Psoas muscle (tissue), 8 donors: Measurements from ENCODE around the gene DNAH2. TPM values are rescaled to one million over a fixed set of nuclear protein-coding genes. Genes with fewer than 3 reads are reported as not detected.

Experiments
- ATAC-seq, 4 donors: fragments of 200-7000 bp; cut with Tn5 transposase; one replicate each; pipeline ENCODE4 v1.9.1; 2020; ENCODE audit warnings: moderate library complexity in 3 of 4, mild to moderate bottlenecking in 2 of 4
- DNase-seq, 2 donors: peaks; one replicate each; pipeline ENCODE4 v3.0.0-alpha.2; 2020
- H3K27ac ChIP-seq: fragments of 200-600 bp; one replicate; pipeline ENCODE4 v1.8.0; 2022
- H3K27me3 ChIP-seq, 3 donors: fragments of 200-600 bp in 1 of 3; one replicate each; pipeline versions ENCODE4 v1.6.1 to v1.8.0; 2013 to 2022; ENCODE audit warnings: low read length in 2 of 3, mild to moderate bottlenecking in 2 of 3, moderate library complexity in 1 of 3; ENCODE audit not compliant: insufficient read depth in 3 of 3
- H3K36me3 ChIP-seq, 2 donors: fragments of 200-600 bp in 1 of 2; one replicate each; pipeline versions ENCODE4 v1.6.1 to v1.8.0; 2013 to 2022; ENCODE audit warnings: low read depth in 1 of 2, mild to moderate bottlenecking in 1 of 2, moderate library complexity in 1 of 2; ENCODE audit not compliant: insufficient read depth in 1 of 2
- H3K4me1 ChIP-seq: fragments of 200-600 bp; one replicate; pipeline ENCODE4 v1.8.0; 2022
- H3K4me3 ChIP-seq: fragments of 200-600 bp; one replicate; pipeline ENCODE4 v1.8.0; 2022; ENCODE audit warnings: mild to moderate bottlenecking
- H3K9me3 ChIP-seq: fragments of 200-600 bp; one replicate; pipeline ENCODE4 v1.8.0; 2022
- WGBS, 3 donors: extraction: QIAGEN DNeasy Blood & Tissue Kit; methylation state at CpG; one replicate each; pipeline versions ENCODE4 v1.1.6 to v1.1.7; 2013; 5-methylcytosine and 5-hydroxymethylcytosine counted together
- intact Hi-C, 2 donors: fragments of 100-400 bp; cut with DNase I; formaldehyde crosslinking; loops; one replicate each; pipeline versions ENCODE4 v1.11.0 to v1.14.2; 2022
- polyA plus RNA-seq, 3 donors: library from polyadenylated mRNA; stranded (reverse); fragments of 200-250 nt; gene quantifications; one replicate each; pipeline ENCODE4 v1.2.3, GENCODE V29; 2013
- total RNA-seq, 4 donors: library from RNA; stranded (reverse); fragmentation: NEBNext Ultra II Directional in 2 of 4; extraction: Animal tissue kit (Norgen Biotek cat#: 25700) in 2 of 4; gene quantifications; one replicate each; pipeline versions ENCODE4 v1.2.1 to v1.2.4, GENCODE V29; 2021 to 2023
- TF ChIP-seq, protein P1 (sequence below): fragments of 200-600 bp; IDR thresholded peaks from one replicate; pipeline ENCODE4 v1.8.0; 2022; ENCODE audit warnings: antibody characterized with exemption
- donor health status: healthy with polysubstance abuse.
- donor health status: DM: no; HTN: no; CAD: no; lungs with moderate emphysema.
- donor health status: Bipolar disorder and iron deficiency.
- donor health status: healthy.
- donor health status: DM: yes; HTN: yes; CAD: no.
- donor health status: DM: no; HTN: no; CAD: no.
- donor health status: DM: no; HTN: no; CAD: no.
- donor health status: DM: yes; HTN: yes; CAD: no.

DNAH2 gene
- total and polyA plus RNA-seq, 7 donors, result 0.01 to 0.10 (median 0.06) TPM

DNA sequence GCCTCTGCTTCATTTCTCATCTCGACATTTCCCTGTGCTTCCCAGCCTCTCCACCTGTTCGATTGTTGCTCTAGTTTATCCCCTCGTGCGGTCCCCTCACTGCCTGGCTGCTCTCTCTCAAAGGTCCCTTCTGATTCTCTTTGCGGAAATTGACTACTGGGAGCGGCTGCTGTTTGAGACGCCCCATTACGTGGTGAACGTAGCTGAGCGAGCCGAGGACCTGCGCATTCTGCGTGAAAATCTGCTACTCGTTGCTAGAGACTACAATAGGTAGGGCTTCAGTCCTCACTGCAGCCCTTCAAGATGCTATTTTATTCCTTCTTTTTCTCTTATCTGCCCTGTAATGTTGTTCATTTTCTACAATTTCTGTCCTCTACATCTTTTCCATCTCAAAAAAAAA, 39.4 kb downstream of the DNAH2 start:
- 68 to 79% (median 74%) methylated on average over 14 of the region's 14 CpGs for WGBS, 3 donors
- no peak for ATAC-seq
- H3K36me3 ChIP-seq, result no peaks in the 10 kb centered on the region

DNA sequence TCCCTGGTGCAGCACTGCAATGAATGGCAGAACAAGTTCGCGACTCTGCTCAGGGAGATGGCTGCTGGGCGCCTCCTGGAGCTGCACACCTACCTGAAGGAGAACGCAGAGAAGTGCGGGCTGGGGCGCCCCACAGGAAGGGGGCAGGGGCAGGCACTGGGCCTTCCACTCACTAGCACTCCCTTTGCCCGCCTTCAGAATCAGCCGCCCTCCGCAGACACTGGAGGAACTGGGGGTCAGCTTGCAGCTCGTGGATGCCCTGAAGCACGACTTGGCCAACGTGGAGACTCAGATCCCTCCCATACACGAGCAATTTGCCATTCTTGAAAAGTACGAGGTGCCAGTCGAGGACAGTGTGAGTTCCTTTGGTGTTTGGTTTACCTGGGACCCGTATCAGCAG, 46.4 kb downstream of the DNAH2 start:
- TF ChIP-seq, protein P1, sequence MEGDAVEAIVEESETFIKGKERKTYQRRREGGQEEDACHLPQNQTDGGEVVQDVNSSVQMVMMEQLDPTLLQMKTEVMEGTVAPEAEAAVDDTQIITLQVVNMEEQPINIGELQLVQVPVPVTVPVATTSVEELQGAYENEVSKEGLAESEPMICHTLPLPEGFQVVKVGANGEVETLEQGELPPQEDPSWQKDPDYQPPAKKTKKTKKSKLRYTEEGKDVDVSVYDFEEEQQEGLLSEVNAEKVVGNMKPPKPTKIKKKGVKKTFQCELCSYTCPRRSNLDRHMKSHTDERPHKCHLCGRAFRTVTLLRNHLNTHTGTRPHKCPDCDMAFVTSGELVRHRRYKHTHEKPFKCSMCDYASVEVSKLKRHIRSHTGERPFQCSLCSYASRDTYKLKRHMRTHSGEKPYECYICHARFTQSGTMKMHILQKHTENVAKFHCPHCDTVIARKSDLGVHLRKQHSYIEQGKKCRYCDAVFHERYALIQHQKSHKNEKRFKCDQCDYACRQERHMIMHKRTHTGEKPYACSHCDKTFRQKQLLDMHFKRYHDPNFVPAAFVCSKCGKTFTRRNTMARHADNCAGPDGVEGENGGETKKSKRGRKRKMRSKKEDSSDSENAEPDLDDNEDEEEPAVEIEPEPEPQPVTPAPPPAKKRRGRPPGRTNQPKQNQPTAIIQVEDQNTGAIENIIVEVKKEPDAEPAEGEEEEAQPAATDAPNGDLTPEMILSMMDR, result no peak
- Histone ChIP-seq H3K4me3 (no peak overlapping the region), H3K27ac (no peak overlapping the region), H3K36me3 (no peaks in the 10 kb centered on the region), H3K9me3 (no peaks in the 10 kb centered on the region), H3K4me1 (no peaks in the 10 kb centered on the region), H3K27me3 (peaks cover 0 to 17% (median 0%) of the 10 kb centered on the region in 3 donors)
- WGBS, 3 donors, result 76 to 85% (median 82%) methylated on average over 16 of the region's 16 CpGs
- DNase-seq (no peak), ATAC-seq (no peak)
- intact Hi-C loops, result no loop called here

More for the DNA sequence above, 39.4 kb downstream of the DNAH2 start:
- DNase-seq, result no peak
- Histone ChIP-seq H3K9me3 (no peaks in the 10 kb centered on the region), H3K4me1 (no peaks in the 10 kb centered on the region), H3K27ac (no peak overlapping the region), H3K4me3 (no peak overlapping the region), H3K27me3 (no peaks in the 10 kb centered on the region)
- intact Hi-C loops, result no loop called here
- TF ChIP-seq, protein P1, result no peak

DNA sequence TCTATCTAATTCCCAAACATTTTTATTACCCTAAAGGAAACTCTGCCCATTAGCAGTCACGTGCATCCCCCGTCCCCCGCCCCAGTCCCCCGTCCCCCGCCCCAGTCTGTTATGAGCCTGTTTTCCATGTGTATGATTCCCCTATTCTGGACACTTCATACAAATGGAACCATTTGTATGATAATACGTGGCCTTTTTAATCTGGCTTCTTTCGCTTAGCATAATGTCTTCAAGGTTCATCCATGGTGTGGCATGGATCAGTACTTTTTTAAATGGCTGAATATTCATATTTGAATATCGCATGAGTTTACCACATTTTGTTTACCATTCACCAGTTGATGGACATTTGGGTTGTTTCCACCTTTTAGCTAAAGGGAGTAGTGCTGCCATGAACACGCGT, 49.5 kb downstream of the DNAH2 start:
- Histone ChIP-seq H3K9me3 (no peaks in the 10 kb centered on the region), H3K27ac (no peak overlapping the region), H3K36me3 (no peaks in the 10 kb centered on the region), H3K4me1 (no peaks in the 10 kb centered on the region), H3K4me3 (no peak overlapping the region), H3K27me3 (peaks cover 0 to 17% (median 3%) of the 10 kb centered on the region in 3 donors)
- DNase-seq (no peak), ATAC-seq (no peak)
- intact Hi-C loops, result no loop called here
- WGBS, 3 donors, result 65 to 70% (median 68%) methylated on average over 10 of the region's 10 CpGs
- TF ChIP-seq, protein P1, result no peak

DNA sequence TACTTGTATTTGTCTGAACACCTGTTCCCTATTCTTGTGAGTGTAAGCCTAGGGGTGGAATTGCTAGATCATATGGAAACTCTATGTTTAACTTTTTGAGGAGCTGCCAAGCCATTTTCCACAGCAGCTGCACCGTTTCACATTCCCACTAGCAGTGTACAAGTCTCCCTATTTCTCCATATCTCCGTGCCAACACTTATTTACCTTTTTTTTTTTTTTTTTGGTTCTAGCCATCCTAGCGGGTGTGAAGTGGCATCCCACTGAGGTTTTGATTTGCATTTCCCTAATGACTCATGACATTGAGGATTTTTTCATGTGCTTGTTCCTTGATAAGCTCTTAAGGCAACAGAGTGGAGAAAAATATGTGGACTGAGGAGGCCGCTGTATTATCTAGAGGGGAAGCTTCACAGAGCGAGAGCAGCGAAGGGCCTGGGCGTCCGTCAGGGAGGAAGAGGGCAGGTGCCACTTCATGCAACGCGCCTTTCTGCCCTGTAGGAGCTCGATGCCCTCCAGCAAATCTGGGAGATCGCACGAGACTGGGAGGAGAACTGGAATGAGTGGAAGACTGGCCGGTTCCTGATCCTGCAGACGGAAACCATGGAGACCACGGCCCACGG, 50.0 kb downstream of the DNAH2 start:
- H3K4me3 ChIP-seq, result no peak overlapping the region
- H3K27ac ChIP-seq, result no peak overlapping the region
- no peak for ATAC-seq
- DNase-seq, result no peak
- no peaks in the 10 kb centered on the region for H3K36me3 ChIP-seq
- peaks cover 0 to 17% (median 3%) of the 10 kb centered on the region in 3 donors for H3K27me3 ChIP-seq
- intact Hi-C loops, result no loop called here
- WGBS, 3 donors, result 57 to 60% (median 60%) methylated on average over 17 of the region's 17 CpGs
- H3K4me1 ChIP-seq, result no peaks in the 10 kb centered on the region
- TF ChIP-seq, protein P1, result no peak
- no peaks in the 10 kb centered on the region for H3K9me3 ChIP-seq

- no peak overlapping the region for H3K27ac ChIP-seq
- intact Hi-C loops, result no loop called here
- H3K4me1 ChIP-seq, result no peaks in the 10 kb centered on the region
- TF ChIP-seq, protein P1, result no peak
- WGBS, 3 donors, result 78 to 85% (median 84%) methylated on average over 4 of the region's 4 CpGs
- no peaks in the 10 kb centered on the region for H3K9me3 ChIP-seq
- ATAC-seq (no peak), DNase-seq (no peak)
- H3K36me3 ChIP-seq, result no peaks in the 10 kb centered on the region
- H3K4me3 ChIP-seq, result no peak overlapping the region
- peaks cover 0 to 24% (median 3%) of the 10 kb centered on the region in 3 donors for H3K27me3 ChIP-seq
These were observed 52.3 kb downstream of the DNAH2 start for GRCh38 chr17:7769854-7770253.
